H1 (cell line): Measurements from ENCODE around the gene MED29. TPM values are rescaled to one million over a fixed set of nuclear protein-coding genes. Genes with fewer than 3 reads are reported as not detected.
A peak's percentile ranks its signal among the peaks of the same experiment; 100 is the strongest.

Experiments used
- CTCF ChIA-PET: fragments of 300-600 bp; sonication (Branson Sonifier 250); formaldehyde crosslinking; loops from one replicate; lab custom pipeline; 2021; ENCODE audit not compliant: partially characterized antibody; lab: Charles Lee
- POLR2A ChIA-PET: fragments of 300-600 bp; sonication (Branson Sonifier 250); formaldehyde crosslinking; loops from one replicate; lab custom pipeline; 2021; ENCODE audit warnings: inconsistent platforms; ENCODE audit not compliant: partially characterized antibody; lab: Charles Lee
- DNase-seq, 2 experiments: peaks; one replicate each; pipeline versions ENCODE4 v3.0.0 to v3.0.0-alpha.2; 2010 to 2022; ENCODE audit warnings: low spot score in 2 of 2, low read depth in 1 of 2, mixed read lengths in 1 of 2
- FAIRE-seq: peaks from 2 replicates; lab custom pipeline; 2011; peaks lifted over from hg19 to GRCh38; lab: Jason Lieb, UNC
- H2AFZ ChIP-seq: 2 replicates; pipeline ENCODE4 v1.8.1; 2012; ENCODE audit warnings: low read length, inconsistent platforms
- H2AK5ac ChIP-seq: 2 replicates; pipeline ENCODE4 v1.6.1; 2013; ENCODE audit warnings: low read depth, low read length
- H2BK120ac ChIP-seq: replicated peaks from 2 replicates; pipeline ENCODE3; 2013; ENCODE audit warnings: low read depth, low read length, inconsistent platforms
- H2BK12ac ChIP-seq: 2 replicates; pipeline ENCODE4 v1.6.1; 2013; ENCODE audit warnings: low read depth, low read length
- H2BK15ac ChIP-seq: 2 replicates; pipeline ENCODE4 v1.6.1; 2013; ENCODE audit warnings: low read length
- H2BK20ac ChIP-seq: 2 replicates; pipeline ENCODE4 v1.6.1; 2013; ENCODE audit warnings: low read length
- H2BK5ac ChIP-seq: 2 replicates; pipeline ENCODE4 v1.6.1; 2013; ENCODE audit warnings: low read depth, low read length
- H3K14ac ChIP-seq: 2 replicates; pipeline ENCODE4 v1.6.1; 2013; ENCODE audit warnings: inconsistent platforms; ENCODE audit not compliant: insufficient read length
- H3K18ac ChIP-seq: 2 replicates; pipeline ENCODE4 v1.6.1; 2013; ENCODE audit warnings: low read length; ENCODE audit errors: extremely low read depth
- H3K23ac ChIP-seq: 2 replicates; pipeline ENCODE4 v1.6.1; 2013; ENCODE audit warnings: inconsistent platforms; ENCODE audit not compliant: insufficient read length
- H3K23me2 ChIP-seq: 2 replicates; pipeline ENCODE4 v1.6.1; 2013; ENCODE audit warnings: low read depth, low read length
- H3K27ac ChIP-seq: 2 replicates; pipeline ENCODE4 v1.6.1; 2011; ENCODE audit warnings: low read depth, low read length, inconsistent platforms
- H3K27me3 ChIP-seq, 4 experiments: replicated peaks in 1 of 4; 1 replicate in 1 of 4; 2 replicates in 3 of 4; pipeline versions ENCODE4 v1.6.1 to v1.8.1; 2011 to 2013; ENCODE audit warnings: low read length in 3 of 4, mild to moderate bottlenecking in 3 of 4, inconsistent platforms in 2 of 4, mixed read lengths in 2 of 4, moderate library complexity in 1 of 4; ENCODE audit not compliant: control insufficient read depth in 3 of 4, insufficient read depth in 3 of 4; ENCODE audit errors: extremely low read depth in 1 of 4
- H3K36me3 ChIP-seq, 4 experiments: 2 replicates each; pipeline versions ENCODE4 v1.6.1 to v1.8.1; 2011 to 2013; ENCODE audit warnings: mild to moderate bottlenecking in 4 of 4, low read length in 3 of 4, moderate library complexity in 2 of 4, control low read depth in 1 of 4, inconsistent platforms in 1 of 4; ENCODE audit not compliant: insufficient read depth in 4 of 4, control insufficient read depth in 2 of 4
- H3K4ac ChIP-seq: replicated peaks from 2 replicates; pipeline ENCODE3; 2013; ENCODE audit warnings: low read length, low read depth, mixed read lengths, inconsistent platforms; ENCODE audit not compliant: insufficient read length
- H3K4me1 ChIP-seq, 4 experiments: replicated peaks in 1 of 4; 1 replicate in 1 of 4; 2 replicates in 3 of 4; pipeline versions ENCODE4 v1.6.1 to v1.8.1; 2011 to 2013; ENCODE audit warnings: low read length in 3 of 4, inconsistent platforms in 2 of 4, mixed read lengths in 1 of 4; ENCODE audit not compliant: insufficient read depth in 4 of 4, control insufficient read depth in 3 of 4
- H3K4me2 ChIP-seq, 2 experiments: 2 replicates each; pipeline versions ENCODE4 v1.6.1 to v1.8.1; 2011 to 2013; ENCODE audit warnings: low read depth in 2 of 2, low read length in 2 of 2, control low read depth in 1 of 2, inconsistent platforms in 1 of 2, mild to moderate bottlenecking in 1 of 2; ENCODE audit not compliant: insufficient read depth in 1 of 2
- H3K4me3 ChIP-seq, 4 experiments: fragments of 200-600, 300-600 bp in 1 of 4; sonication (generic), shearing (Covaris generic), sonication (Bioruptor Twin) in 1 of 4; 2 replicates each; pipeline versions ENCODE4 v1.5.1 to v1.8.1; 2011 to 2016; ENCODE audit warnings: low read length in 4 of 4, low read depth in 3 of 4, control low read depth in 2 of 4, inconsistent platforms in 2 of 4, mild to moderate bottlenecking in 2 of 4, mixed read lengths in 1 of 4, moderate library complexity in 1 of 4; ENCODE audit not compliant: insufficient read depth in 2 of 4; ENCODE audit errors: extremely low read depth in 1 of 4
- H3K56ac ChIP-seq: replicated peaks from 2 replicates; pipeline ENCODE3; 2013; ENCODE audit warnings: low read depth, mild to moderate bottlenecking, mixed read lengths, low read length, inconsistent platforms; ENCODE audit not compliant: insufficient read length
- H3K79me1 ChIP-seq: 2 replicates; pipeline ENCODE4 v1.6.1; 2013; ENCODE audit warnings: low read depth, low read length, control low read depth
- H3K79me2 ChIP-seq, 2 experiments: 2 replicates each; pipeline versions ENCODE4 v1.6.1 to v1.8.1; 2012 to 2013; ENCODE audit warnings: low read length in 2 of 2, mild to moderate bottlenecking in 2 of 2, inconsistent platforms in 1 of 2; ENCODE audit not compliant: insufficient read depth in 2 of 2, control insufficient read depth in 1 of 2
- H3K9ac ChIP-seq, 4 experiments: replicated peaks in 1 of 4; 1 replicate in 1 of 4; 2 replicates in 3 of 4; pipeline versions ENCODE4 v1.6.1 to v1.8.1; 2011 to 2013; ENCODE audit warnings: low read depth in 3 of 4, low read length in 3 of 4, control low read depth in 2 of 4, mild to moderate bottlenecking in 2 of 4, moderate library complexity in 2 of 4, inconsistent platforms in 1 of 4; ENCODE audit errors: extremely low read depth in 1 of 4
- H3K9me3 ChIP-seq, 2 experiments: 2 replicates each; pipeline versions ENCODE4 v1.6.1 to v1.8.1; 2012 to 2013; ENCODE audit warnings: mild to moderate bottlenecking in 2 of 2, moderate library complexity in 2 of 2, control low read depth in 1 of 2, inconsistent platforms in 1 of 2, low read depth in 1 of 2, low read length in 1 of 2, mixed read lengths in 1 of 2; ENCODE audit not compliant: insufficient read depth in 2 of 2
- H4K20me1 ChIP-seq, 2 experiments: replicated peaks in 1 of 2; 2 replicates each; pipeline versions ENCODE3 to v1.8.1; 2011 to 2013; ENCODE audit warnings: inconsistent platforms in 2 of 2, low read length in 2 of 2, mild to moderate bottlenecking in 1 of 2; ENCODE audit not compliant: insufficient read depth in 2 of 2, control insufficient read depth in 1 of 2
- H4K5ac ChIP-seq: 2 replicates; pipeline ENCODE4 v1.6.1; 2013; ENCODE audit warnings: low read length, low read depth, mixed read lengths, inconsistent platforms; ENCODE audit not compliant: insufficient read length
- H4K8ac ChIP-seq: 2 replicates; pipeline ENCODE4 v1.8.0; 2013; ENCODE audit warnings: mild to moderate bottlenecking, moderate library complexity, low read length, inconsistent platforms; ENCODE audit not compliant: insufficient read depth; ENCODE audit errors: extremely low read depth
- H4K91ac ChIP-seq: replicated peaks from 2 replicates; pipeline ENCODE3; 2013; ENCODE audit warnings: low read length, mixed read lengths, inconsistent platforms; ENCODE audit not compliant: insufficient read length
- CTBP2 ChIP-seq: IDR thresholded peaks from 2 replicates; pipeline ENCODE4 v1.7.0; 2011; ENCODE audit warnings: borderline replicate concordance, mild to moderate bottlenecking, moderate library complexity, mixed read lengths, low read length; ENCODE audit not compliant: insufficient read depth, insufficient read length
- EGR1 ChIP-seq: IDR thresholded peaks from 2 replicates; pipeline ENCODE4 v1.6.1; 2011; ENCODE audit warnings: low read depth, low read length, borderline replicate concordance
- POLR2AphosphoS5 ChIP-seq: IDR thresholded peaks from 2 replicates; pipeline ENCODE4 v1.6.1; 2011; ENCODE audit warnings: low read depth, low read length
- SIN3A ChIP-seq, 2 experiments: IDR thresholded peaks in 1 of 2; conservative IDR thresholded peaks in 1 of 2; 2 replicates each; pipeline ENCODE4 v1.6.1; 2011 to 2012; ENCODE audit warnings: low read length in 2 of 2, improper control_type of control experiment in 1 of 2, low read depth in 1 of 2, mild to moderate bottlenecking in 1 of 2
- WGBS, 2 experiments: shearing (Covaris generic) in 1 of 2; methylation state at CpG; one replicate each; pipeline versions ENCODE4 v1.1.6 to v1.1.7; 2013 to 2015; ENCODE audit warnings: low lambda C conversion rate in 2 of 2, mixed read lengths in 2 of 2, inconsistent platforms in 1 of 2, low coverage in 1 of 2, missing lambda C conversion rate in 1 of 2; ENCODE audit not compliant: insufficient replicate concordance in 2 of 2, insufficient coverage in 1 of 2, insufficient read length in 1 of 2; ENCODE audit errors: extremely low coverage in 1 of 2, missing lambda C conversion rate in 1 of 2; 5-methylcytosine and 5-hydroxymethylcytosine counted together
- polyA plus RNA-seq, 7 experiments: library from polyadenylated mRNA; depleted of rRNA in 3 of 7; stranded (reverse) in 5 of 7; unstranded in 2 of 7; fragments of >200 nt in 5 of 7; fragments of 200-250 nt in 2 of 7; gene quantifications; 1 replicate in 5 of 7; 2 replicates in 1 of 7; 4 replicates in 1 of 7; pipeline versions ENCODE4 v1.2.1 to v1.2.3, GENCODE V29; 2011 to 2013; ENCODE audit warnings: missing spikeins in 2 of 7, mixed read lengths in 2 of 7
- total RNA-seq: library from RNA; stranded (reverse); fragmentation: NEBNext Ultra II Directional; extraction: Animal tissue kit (Norgen Biotek cat#: 25700); gene quantifications from 2 replicates; pipeline ENCODE4 v1.2.1, GENCODE V29; 2021

Gene MED29
- total and polyA plus RNA-seq, 2 of the 8 experiments (the other 6 are each of a cell fraction or from before 2014, with no cell fraction given), result 31.1 to 52.5 TPM

DNA sequence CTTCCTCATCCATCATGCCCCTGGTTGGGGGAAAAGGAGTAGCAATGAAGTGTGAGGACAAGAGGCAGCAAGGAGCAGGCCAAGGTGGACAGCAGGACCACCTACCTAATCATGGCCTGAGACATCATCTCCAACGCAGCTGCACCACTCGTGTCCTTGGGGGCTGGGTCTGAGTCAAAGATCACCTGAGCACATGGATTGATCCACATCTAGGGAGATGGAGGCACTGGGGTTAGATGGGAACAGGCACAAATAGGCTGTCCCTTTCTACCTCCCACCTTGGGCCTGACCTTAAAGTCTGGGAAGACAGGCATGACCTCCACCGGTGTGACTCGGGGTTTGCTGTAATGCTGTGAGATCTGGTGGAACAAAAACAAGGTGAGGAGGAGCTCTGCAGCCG lies 2.5 kb upstream of the MED29 start:
- H2BK15ac ChIP-seq, result no peak overlapping the region
- H3K79me2 ChIP-seq, result peaks cover 0 to 14% of the 10 kb centered on the region in 2 experiments; a peak in 2 of 4 replicates
- H3K9ac ChIP-seq, result no peak overlapping the region
- no peak overlapping the region for H2BK12ac ChIP-seq
- H2AK5ac ChIP-seq, result no peak overlapping the region
- H4K8ac ChIP-seq, result no peak overlapping the region
- peaks cover 0 to 7% of the 10 kb centered on the region in 2 experiments for H4K20me1 ChIP-seq
- H2AFZ ChIP-seq, result no peak overlapping the region
- no peak overlapping the region for H3K4me2 ChIP-seq
- 96% methylated on average over 5 of the region's 5 CpGs; no CpG with 5 or more reads in 1 of the 2 experiments for WGBS, 2 experiments
- H3K23ac ChIP-seq, result no peak overlapping the region
- no peaks in the 10 kb centered on the region for H3K27me3 ChIP-seq
- H2BK20ac ChIP-seq, result no peak overlapping the region
- H4K5ac ChIP-seq, result no peak overlapping the region
- peaks cover 5% of the 10 kb centered on the region for H3K79me1 ChIP-seq
- H2BK120ac ChIP-seq, result no peak overlapping the region
- no peak overlapping the region for H3K18ac ChIP-seq
- no peak overlapping the region for H3K56ac ChIP-seq
- H3K4me1 ChIP-seq, result peaks cover 2 to 16% (median 7%) of the 10 kb centered on the region in 4 experiments
- no peak overlapping the region for H4K91ac ChIP-seq
- DNase-seq (no peak), FAIRE-seq (no peak)
- no peak overlapping the region for H3K14ac ChIP-seq
- H3K27ac ChIP-seq, result no peak overlapping the region
- H2BK5ac ChIP-seq, result no peak overlapping the region
- H3K36me3 ChIP-seq, result peaks cover 5 to 44% (median 18%) of the 10 kb centered on the region in 4 experiments; a peak in 6 of 8 replicates
- ChIA-PET POLR2A (interaction anchor here (1.0 to 12.2 kb wide), 10 partner anchors 9 to 92 kb away, joined by 3 to 234 read pairs (median 8); partner anchors contain the start of genes RPS16, TIMM50 and ZFP36), CTCF (interaction anchor here (1.1 to 3.7 kb wide), 3 partner anchors 9 to 36 kb away, joined by 3 to 13 read pairs (median 4); partner anchors contain the start of gene PLEKHG2)
- no peaks in the 10 kb centered on the region for H3K9me3 ChIP-seq
- no peak overlapping the region for H3K4ac ChIP-seq
- no peak overlapping the region for H3K4me3 ChIP-seq
- H3K23me2 ChIP-seq, result peaks cover 2% of the 10 kb centered on the region; the same call in 1 of the 2 replicates
- no peak for TF ChIP-seq CTBP2
- no peak for TF ChIP-seq SIN3A (conservative IDR thresholded peaks at IDR 0.05 in 1 of 2, IDR thresholded peaks at IDR 0.05 in 1 of 2; ENCODE audit: low read depth in 1 of 2, low read length in 2 of 2)
- peak; percentile 59 for TF ChIP-seq POLR2AphosphoS5
- TF ChIP-seq EGR1, result no peak
